Liver (tissue), 9 donors: ENCODE measurements around the gene ZFP62. TPM values are rescaled to one million over a fixed set of nuclear protein-coding genes. Genes with fewer than 3 reads are reported as not detected.

ENCODE experiments used
- DNase-seq: peaks from one replicate; pipeline ENCODE4 v3.0.0-alpha.2; 2017; ENCODE audit warnings: low spot score
- H3K27ac ChIP-seq, 2 donors: one replicate each; pipeline ENCODE4 v1.7.0; 2013; ENCODE audit warnings: inconsistent platforms in 2 of 2, low read length in 2 of 2, control low read depth in 1 of 2, low read depth in 1 of 2, mild to moderate bottlenecking in 1 of 2
- H3K27me3 ChIP-seq, 4 donors: one replicate each; pipeline versions ENCODE4 v1.6.1 to v1.7.0; 2013; ENCODE audit warnings: low read length in 3 of 4, inconsistent platforms in 1 of 4, mild to moderate bottlenecking in 1 of 4, moderate library complexity in 1 of 4; ENCODE audit not compliant: control insufficient read depth in 4 of 4, insufficient read depth in 4 of 4
- H3K36me3 ChIP-seq, 4 donors: one replicate each; pipeline versions ENCODE4 v1.6.1 to v1.7.0; 2013; ENCODE audit warnings: low read length in 3 of 4, mild to moderate bottlenecking in 3 of 4, low read depth in 1 of 4, moderate library complexity in 1 of 4; ENCODE audit not compliant: control insufficient read depth in 4 of 4, insufficient read depth in 3 of 4
- H3K4me1 ChIP-seq, 4 donors: one replicate each; pipeline versions ENCODE4 v1.6.1 to v1.7.0; 2013; ENCODE audit warnings: low read length in 3 of 4, mild to moderate bottlenecking in 3 of 4, moderate library complexity in 1 of 4; ENCODE audit not compliant: control insufficient read depth in 4 of 4, insufficient read depth in 4 of 4
- H3K4me3 ChIP-seq, 3 donors: one replicate each; pipeline versions ENCODE4 v1.6.1 to v1.7.0; 2013; ENCODE audit warnings: low read length in 3 of 3, control low read depth in 1 of 3, low read depth in 1 of 3, mild to moderate bottlenecking in 1 of 3
- H3K9ac ChIP-seq, 2 donors: one replicate each; pipeline ENCODE4 v1.7.0; 2013; ENCODE audit warnings: low read length in 2 of 2, mild to moderate bottlenecking in 2 of 2, moderate library complexity in 2 of 2, control low read depth in 1 of 2, low read depth in 1 of 2
- H3K9me3 ChIP-seq, 4 donors: one replicate each; pipeline versions ENCODE4 v1.6.1 to v1.7.0; 2013; ENCODE audit warnings: low read length in 3 of 4; ENCODE audit not compliant: control insufficient read depth in 4 of 4
- ATF3 ChIP-seq: IDR thresholded peaks from 2 replicates; pipeline ENCODE4 v1.6.1; 2016; ENCODE audit warnings: antibody characterized with exemption
- CTCF ChIP-seq: fragments of 150-350 bp; IDR thresholded peaks from 2 replicates; pipeline ENCODE4 v1.5.1; 2017; ENCODE audit warnings: improper control_type of control experiment, low read depth, low read length; ENCODE audit not compliant: missing input control
- EGR1 ChIP-seq, 2 donors: IDR thresholded peaks; 2 replicates each; pipeline ENCODE4 v1.6.1; 2016 to 2018; ENCODE audit warnings: antibody characterized with exemption in 2 of 2, low read depth in 2 of 2
- FOXA1 ChIP-seq: IDR thresholded peaks from 2 replicates; pipeline ENCODE4 v1.6.1; 2016; ENCODE audit warnings: antibody characterized with exemption
- FOXA2 ChIP-seq: IDR thresholded peaks from 2 replicates; pipeline ENCODE4 v1.6.1; 2016; ENCODE audit warnings: antibody characterized with exemption
- GABPA ChIP-seq, 2 donors: IDR thresholded peaks in 1 of 2; conservative IDR thresholded peaks in 1 of 2; 2 replicates each; pipeline ENCODE4 v1.6.1; 2016; ENCODE audit warnings: antibody characterized with exemption in 2 of 2, mild to moderate bottlenecking in 1 of 2, moderate library complexity in 1 of 2
- HNF4A ChIP-seq, 2 donors: conservative IDR thresholded peaks; 2 replicates each; pipeline ENCODE4 v1.6.1; 2016; ENCODE audit warnings: antibody characterized with exemption in 2 of 2, mild to moderate bottlenecking in 2 of 2
- HNF4G ChIP-seq: IDR thresholded peaks from 2 replicates; pipeline ENCODE4 v1.6.1; 2016; ENCODE audit warnings: antibody characterized with exemption
- JUND ChIP-seq, 2 donors: IDR thresholded peaks; 2 replicates each; pipeline ENCODE4 v1.6.1; 2016; ENCODE audit warnings: antibody characterized with exemption in 2 of 2
- MAX ChIP-seq: IDR thresholded peaks from 2 replicates; pipeline ENCODE4 v1.6.1; 2016; ENCODE audit warnings: antibody characterized with exemption
- NR2F2 ChIP-seq: IDR thresholded peaks from 2 replicates; pipeline ENCODE4 v1.6.1; 2016; ENCODE audit warnings: antibody characterized with exemption
- RAD21 ChIP-seq, 2 donors: IDR thresholded peaks; 2 replicates each; pipeline ENCODE4 v1.6.1; 2016; ENCODE audit warnings: antibody characterized with exemption in 2 of 2, mild to moderate bottlenecking in 2 of 2
- REST ChIP-seq: IDR thresholded peaks from 2 replicates; pipeline ENCODE4 v1.6.1; 2016; ENCODE audit warnings: antibody characterized with exemption, mild to moderate bottlenecking
- RXRA ChIP-seq, 2 donors: IDR thresholded peaks; 2 replicates each; pipeline ENCODE4 v1.6.1; 2017 to 2018; ENCODE audit warnings: antibody characterized with exemption in 2 of 2, mild to moderate bottlenecking in 1 of 2
- SP1 ChIP-seq: IDR thresholded peaks from 2 replicates; pipeline ENCODE4 v1.6.1; 2018; ENCODE audit warnings: antibody characterized with exemption, mild to moderate bottlenecking
- TAF1 ChIP-seq: conservative IDR thresholded peaks from 2 replicates; pipeline ENCODE4 v1.6.1; 2016; ENCODE audit warnings: antibody characterized with exemption, mild to moderate bottlenecking
- YY1 ChIP-seq: IDR thresholded peaks from 2 replicates; pipeline ENCODE4 v1.6.1; 2016; ENCODE audit warnings: antibody characterized with exemption, mild to moderate bottlenecking
- ZBTB33 ChIP-seq: IDR thresholded peaks from 2 replicates; pipeline ENCODE4 v1.6.1; 2016; ENCODE audit warnings: antibody characterized with exemption
- WGBS: extraction: QIAGEN DNeasy Blood & Tissue Kit; methylation state at CpG from one replicate; pipeline ENCODE4 v1.1.7; 2013; 5-methylcytosine and 5-hydroxymethylcytosine counted together
- polyA plus RNA-seq, 2 donors: library from polyadenylated mRNA; stranded (reverse) in 1 of 2; unstranded in 1 of 2; fragments of 200-250 nt in 1 of 2; fragments of >200 nt in 1 of 2; fragmentation: Nextera tagmentation in 1 of 2; extraction: Ambion mirVana in 1 of 2; gene quantifications; one replicate each; pipeline versions ENCODE4 v1.2.1 to v1.2.3, GENCODE V29; 2013 to 2015
- total RNA-seq, 2 donors: library from RNA; depleted of rRNA; stranded (reverse); fragments of >200 nt; gene quantifications; one replicate each; pipeline ENCODE4 v1.2.3, GENCODE V29; 2014
- donor health status: healthy.
- donor health status: healthy.
- donor health status: healthy.
- donor health status: healthy.
- donor health status: healthy.

ZFP62 gene
- total and polyA plus RNA-seq, 4 donors, result 3.4 to 8.8 (median 5.7) TPM

- DNase-seq, result no peak
- Histone ChIP-seq H3K27ac (no peak overlapping the region), H3K4me1 (no peaks in the 10 kb centered on the region), H3K36me3 (peaks cover 4 to 34% (median 30%) of the 10 kb centered on the region in 4 donors), H3K9me3 (peaks cover 23 to 30% (median 27%) of the 10 kb centered on the region in 4 donors), H3K27me3 (no peaks in the 10 kb centered on the region), H3K9ac (no peak overlapping the region), H3K4me3 (no peak overlapping the region)
- WGBS, result 99% methylated on average over 1 of the region's 1 CpG
- TF ChIP-seq YY1, result no peak
Measured at GRCh38 chr5:180848265-180848664, 12.8 kb downstream of the ZFP62 start.

- 31% methylated on average over 3 of the region's 3 CpGs for WGBS
- H3K9me3 ChIP-seq, result peaks cover 23 to 30% (median 25%) of the 10 kb centered on the region in 4 donors
Measured at GRCh38 chr5:180847026-180847425, 14.1 kb downstream of the ZFP62 start.

More at GRCh38 chr5:180847026-180847425, 14.1 kb downstream of the ZFP62 start:
- H3K4me1 ChIP-seq, result no peaks in the 10 kb centered on the region
- no peak overlapping the region for H3K27ac ChIP-seq
- peaks cover 4 to 32% (median 30%) of the 10 kb centered on the region in 4 donors for H3K36me3 ChIP-seq
- H3K9ac ChIP-seq, result no peak overlapping the region
- H3K27me3 ChIP-seq, result no peaks in the 10 kb centered on the region
- H3K4me3 ChIP-seq, result no peak overlapping the region
- DNase-seq, result no peak
- TF ChIP-seq RXRA (IDR thresholded peaks at IDR 0.05) (no peak), CTCF (no peak), TAF1 (no peak), EGR1 (IDR thresholded peaks at IDR 0.05; ENCODE audit: low read depth in 2 of 2) (no peak), FOXA1 (no peak), HNF4A (conservative IDR thresholded peaks at IDR 0.05) (no peak), HNF4G (no peak), FOXA2 (no peak), YY1 (no peak), NR2F2 (no peak), JUND (IDR thresholded peaks at IDR 0.05) (no peak), REST (no peak), MAX (no peak), RAD21 (IDR thresholded peaks at IDR 0.05) (no peak), ZBTB33 (no peak), GABPA (IDR thresholded peaks at IDR 0.05 in 1 of 2, conservative IDR thresholded peaks at IDR 0.05 in 1 of 2) (no peak), ATF3 (no peak), SP1 (no peak)
